Liver (tissue), 9 donors: ENCODE results near the gene SNRPA1. TPM values are rescaled to one million over a fixed set of nuclear protein-coding genes. Genes with fewer than 3 reads are reported as not detected.
A peak's percentile ranks its signal among the peaks of the same experiment; 100 is the strongest.
"Not testable (repeated sequence)": the region's sequence is repeated elsewhere in the genome, so short reads cannot be mapped to it uniquely, and the experiment has no call there.

Experiments
- DNase-seq: peaks from one replicate; pipeline ENCODE4 v3.0.0-alpha.2; 2017; ENCODE audit warnings: low spot score
- H3K27ac ChIP-seq, 2 donors: one replicate each; pipeline ENCODE4 v1.7.0; 2013; ENCODE audit warnings: inconsistent platforms in 2 of 2, low read length in 2 of 2, control low read depth in 1 of 2, low read depth in 1 of 2, mild to moderate bottlenecking in 1 of 2
- H3K27me3 ChIP-seq, 4 donors: one replicate each; pipeline versions ENCODE4 v1.6.1 to v1.7.0; 2013; ENCODE audit warnings: low read length in 3 of 4, inconsistent platforms in 1 of 4, mild to moderate bottlenecking in 1 of 4, moderate library complexity in 1 of 4; ENCODE audit not compliant: control insufficient read depth in 4 of 4, insufficient read depth in 4 of 4
- H3K36me3 ChIP-seq, 4 donors: one replicate each; pipeline versions ENCODE4 v1.6.1 to v1.7.0; 2013; ENCODE audit warnings: low read length in 3 of 4, mild to moderate bottlenecking in 3 of 4, low read depth in 1 of 4, moderate library complexity in 1 of 4; ENCODE audit not compliant: control insufficient read depth in 4 of 4, insufficient read depth in 3 of 4
- H3K4me1 ChIP-seq, 4 donors: one replicate each; pipeline versions ENCODE4 v1.6.1 to v1.7.0; 2013; ENCODE audit warnings: low read length in 3 of 4, mild to moderate bottlenecking in 3 of 4, moderate library complexity in 1 of 4; ENCODE audit not compliant: control insufficient read depth in 4 of 4, insufficient read depth in 4 of 4
- H3K4me3 ChIP-seq, 3 donors: one replicate each; pipeline versions ENCODE4 v1.6.1 to v1.7.0; 2013; ENCODE audit warnings: low read length in 3 of 3, control low read depth in 1 of 3, low read depth in 1 of 3, mild to moderate bottlenecking in 1 of 3
- H3K9ac ChIP-seq, 2 donors: one replicate each; pipeline ENCODE4 v1.7.0; 2013; ENCODE audit warnings: low read length in 2 of 2, mild to moderate bottlenecking in 2 of 2, moderate library complexity in 2 of 2, control low read depth in 1 of 2, low read depth in 1 of 2
- H3K9me3 ChIP-seq, 4 donors: one replicate each; pipeline versions ENCODE4 v1.6.1 to v1.7.0; 2013; ENCODE audit warnings: low read length in 3 of 4; ENCODE audit not compliant: control insufficient read depth in 4 of 4
- EGR1 ChIP-seq, 2 donors: IDR thresholded peaks; 2 replicates each; pipeline ENCODE4 v1.6.1; 2016 to 2018; ENCODE audit warnings: antibody characterized with exemption in 2 of 2, low read depth in 2 of 2
- FOXA1 ChIP-seq: IDR thresholded peaks from 2 replicates; pipeline ENCODE4 v1.6.1; 2016; ENCODE audit warnings: antibody characterized with exemption
- FOXA2 ChIP-seq: IDR thresholded peaks from 2 replicates; pipeline ENCODE4 v1.6.1; 2016; ENCODE audit warnings: antibody characterized with exemption
- JUND ChIP-seq, 2 donors: IDR thresholded peaks; 2 replicates each; pipeline ENCODE4 v1.6.1; 2016; ENCODE audit warnings: antibody characterized with exemption in 2 of 2
- NR2F2 ChIP-seq: IDR thresholded peaks from 2 replicates; pipeline ENCODE4 v1.6.1; 2016; ENCODE audit warnings: antibody characterized with exemption
- RAD21 ChIP-seq, 2 donors: IDR thresholded peaks; 2 replicates each; pipeline ENCODE4 v1.6.1; 2016; ENCODE audit warnings: antibody characterized with exemption in 2 of 2, mild to moderate bottlenecking in 2 of 2
- RXRA ChIP-seq, 2 donors: IDR thresholded peaks; 2 replicates each; pipeline ENCODE4 v1.6.1; 2017 to 2018; ENCODE audit warnings: antibody characterized with exemption in 2 of 2, mild to moderate bottlenecking in 1 of 2
- SP1 ChIP-seq: IDR thresholded peaks from 2 replicates; pipeline ENCODE4 v1.6.1; 2018; ENCODE audit warnings: antibody characterized with exemption, mild to moderate bottlenecking
- TAF1 ChIP-seq: conservative IDR thresholded peaks from 2 replicates; pipeline ENCODE4 v1.6.1; 2016; ENCODE audit warnings: antibody characterized with exemption, mild to moderate bottlenecking
- YY1 ChIP-seq: IDR thresholded peaks from 2 replicates; pipeline ENCODE4 v1.6.1; 2016; ENCODE audit warnings: antibody characterized with exemption, mild to moderate bottlenecking
- WGBS: extraction: QIAGEN DNeasy Blood & Tissue Kit; methylation state at CpG from one replicate; pipeline ENCODE4 v1.1.7; 2013; 5-methylcytosine and 5-hydroxymethylcytosine counted together
- polyA plus RNA-seq, 2 donors: library from polyadenylated mRNA; stranded (reverse) in 1 of 2; unstranded in 1 of 2; fragments of 200-250 nt in 1 of 2; fragments of >200 nt in 1 of 2; fragmentation: Nextera tagmentation in 1 of 2; extraction: Ambion mirVana in 1 of 2; gene quantifications; one replicate each; pipeline versions ENCODE4 v1.2.1 to v1.2.3, GENCODE V29; 2013 to 2015
- total RNA-seq, 2 donors: library from RNA; depleted of rRNA; stranded (reverse); fragments of >200 nt; gene quantifications; one replicate each; pipeline ENCODE4 v1.2.3, GENCODE V29; 2014
- TF ChIP-seq, protein P1 (sequence below): IDR thresholded peaks from 2 replicates; pipeline ENCODE4 v1.6.1; 2016; ENCODE audit warnings: antibody characterized with exemption
- TF ChIP-seq, protein P2 (sequence below): IDR thresholded peaks from 2 replicates; pipeline ENCODE4 v1.6.1; 2016; ENCODE audit warnings: antibody characterized with exemption
- TF ChIP-seq, protein P3 (sequence below): IDR thresholded peaks from 2 replicates; pipeline ENCODE4 v1.6.1; 2016; ENCODE audit warnings: antibody characterized with exemption
- TF ChIP-seq, protein P4 (sequence below): fragments of 150-350 bp; IDR thresholded peaks from 2 replicates; pipeline ENCODE4 v1.5.1; 2017; ENCODE audit warnings: improper control_type of control experiment, low read depth, low read length; ENCODE audit not compliant: missing input control
- donor health status: healthy.
- donor health status: healthy.
- donor health status: healthy.
- donor health status: healthy.
- donor health status: healthy.

SNRPA1 gene
- total and polyA plus RNA-seq, 4 donors = 12.7 to 31.7 (median 18.0) TPM

DNA sequence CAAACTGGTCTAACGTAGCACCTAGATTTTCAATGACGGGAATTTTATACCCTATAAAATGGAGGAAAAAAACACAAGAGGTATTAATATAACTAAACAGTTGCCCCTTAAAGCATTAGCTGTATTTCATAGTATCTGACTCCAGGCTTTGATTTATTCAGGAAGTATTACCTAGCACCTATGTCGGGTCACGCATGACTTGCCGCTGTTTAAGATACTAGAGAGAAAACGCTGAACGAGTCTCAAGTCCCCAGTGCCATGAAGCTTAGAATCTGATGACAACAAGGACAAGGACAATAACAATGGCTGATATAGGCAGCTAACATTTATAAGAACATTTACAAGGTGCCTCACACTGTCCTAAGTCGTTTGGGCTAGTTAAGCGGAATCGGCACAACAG lies 1.9 kb downstream of the SNRPA1 start:
- 83% methylated on average over 10 of the region's 10 CpGs for WGBS
- Histone ChIP-seq H3K4me3 (peak overlapping the region in 2 of 3 donors; percentile 21 to 41), H3K36me3 (no peaks in the 10 kb centered on the region), H3K9ac (no peak overlapping the region), H3K9me3 (no peaks in the 10 kb centered on the region), H3K27ac (no peak overlapping the region), H3K4me1 (peaks cover 0 to 38% (median 18%) of the 10 kb centered on the region in 4 donors), H3K27me3 (no peaks in the 10 kb centered on the region)
- TF ChIP-seq, protein P1, sequence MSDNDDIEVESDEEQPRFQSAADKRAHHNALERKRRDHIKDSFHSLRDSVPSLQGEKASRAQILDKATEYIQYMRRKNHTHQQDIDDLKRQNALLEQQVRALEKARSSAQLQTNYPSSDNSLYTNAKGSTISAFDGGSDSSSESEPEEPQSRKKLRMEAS = no peak
- TF ChIP-seq RAD21 (IDR thresholded peaks at IDR 0.05) = no peak
- no peak for TF ChIP-seq FOXA1
- TF ChIP-seq TAF1 = no peak
- no peak for TF ChIP-seq NR2F2
- TF ChIP-seq SP1 = no peak
- no peak for TF ChIP-seq JUND (IDR thresholded peaks at IDR 0.05)
- TF ChIP-seq RXRA (IDR thresholded peaks at IDR 0.05) = no peak
- no peak for TF ChIP-seq EGR1 (IDR thresholded peaks at IDR 0.05; ENCODE audit: low read depth in 2 of 2)
- TF ChIP-seq, protein P2, sequence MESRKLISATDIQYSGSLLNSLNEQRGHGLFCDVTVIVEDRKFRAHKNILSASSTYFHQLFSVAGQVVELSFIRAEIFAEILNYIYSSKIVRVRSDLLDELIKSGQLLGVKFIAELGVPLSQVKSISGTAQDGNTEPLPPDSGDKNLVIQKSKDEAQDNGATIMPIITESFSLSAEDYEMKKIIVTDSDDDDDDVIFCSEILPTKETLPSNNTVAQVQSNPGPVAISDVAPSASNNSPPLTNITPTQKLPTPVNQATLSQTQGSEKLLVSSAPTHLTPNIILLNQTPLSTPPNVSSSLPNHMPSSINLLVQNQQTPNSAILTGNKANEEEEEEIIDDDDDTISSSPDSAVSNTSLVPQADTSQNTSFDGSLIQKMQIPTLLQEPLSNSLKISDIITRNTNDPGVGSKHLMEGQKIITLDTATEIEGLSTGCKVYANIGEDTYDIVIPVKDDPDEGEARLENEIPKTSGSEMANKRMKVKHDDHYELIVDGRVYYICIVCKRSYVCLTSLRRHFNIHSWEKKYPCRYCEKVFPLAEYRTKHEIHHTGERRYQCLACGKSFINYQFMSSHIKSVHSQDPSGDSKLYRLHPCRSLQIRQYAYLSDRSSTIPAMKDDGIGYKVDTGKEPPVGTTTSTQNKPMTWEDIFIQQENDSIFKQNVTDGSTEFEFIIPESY = no peak
- DNase-seq = no peak

DNA sequence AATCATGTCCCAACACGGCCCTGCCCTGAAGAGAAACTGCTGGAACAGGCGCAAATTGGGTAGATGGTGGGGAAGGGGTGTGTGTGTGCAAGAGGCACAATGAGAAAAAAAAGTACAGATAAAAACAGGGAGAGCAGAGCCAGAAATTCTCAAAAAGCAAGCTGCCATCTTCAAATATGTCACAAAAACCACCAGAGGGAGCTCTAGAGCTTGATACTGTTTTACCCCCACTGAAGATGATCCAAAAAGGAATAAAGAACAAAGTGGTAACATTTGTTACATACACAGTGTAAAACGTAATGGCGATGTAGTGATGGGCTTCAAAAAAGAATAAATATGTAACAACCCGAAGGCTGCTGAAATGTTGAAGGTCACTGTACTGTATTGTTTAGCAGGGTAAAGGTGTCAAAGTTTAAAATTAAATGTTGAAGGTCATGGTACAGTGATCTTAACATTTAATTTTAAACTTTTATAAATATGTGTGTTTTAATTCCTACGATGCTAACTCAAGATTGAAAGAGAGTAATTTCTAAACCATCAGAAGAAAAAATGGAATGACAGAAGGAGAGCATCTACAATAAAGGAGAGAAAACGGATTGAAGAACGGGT lies 6.0 kb downstream of the SNRPA1 start:
- WGBS = 56% methylated on average over 8 of the region's 8 CpGs
- DNase-seq = no peak

DNA sequence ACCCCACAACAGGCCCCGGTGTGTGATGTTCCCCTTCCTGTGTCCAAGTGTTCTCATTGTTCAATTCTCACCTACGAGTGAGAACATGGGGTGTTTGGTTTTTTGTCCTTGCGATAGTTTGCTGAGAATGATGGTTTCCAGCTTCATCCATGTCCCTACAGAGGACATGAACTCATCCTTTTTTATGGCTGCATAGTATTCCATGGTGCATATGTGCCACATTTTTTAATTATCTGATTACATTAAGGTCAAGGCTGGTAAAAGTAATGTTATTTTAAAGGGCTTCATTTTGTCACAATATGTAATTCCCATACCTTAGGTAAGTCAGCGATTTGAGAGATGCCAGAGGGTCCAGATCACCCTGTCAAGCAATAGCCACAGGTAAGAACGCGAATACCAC lies 7.7 kb downstream of the SNRPA1 start:
- DNase-seq, H3K4me3 ChIP-seq, H3K9me3 ChIP-seq, H3K9ac ChIP-seq, H3K27me3 ChIP-seq, H3K27ac ChIP-seq: not testable (repeated sequence)
- WGBS = 94% methylated on average over 6 of the region's 6 CpGs
- Histone ChIP-seq H3K4me1 (peaks cover 0 to 20% (median 9%) of the 10 kb centered on the region in 4 donors), H3K36me3 (peaks cover 7 to 28% (median 20%) of the 10 kb centered on the region in 4 donors)

More for the DNA sequence above, 6.0 kb downstream of the SNRPA1 start:
- TF ChIP-seq, protein P3, sequence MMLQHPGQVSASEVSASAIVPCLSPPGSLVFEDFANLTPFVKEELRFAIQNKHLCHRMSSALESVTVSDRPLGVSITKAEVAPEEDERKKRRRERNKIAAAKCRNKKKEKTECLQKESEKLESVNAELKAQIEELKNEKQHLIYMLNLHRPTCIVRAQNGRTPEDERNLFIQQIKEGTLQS = no peak
- TF ChIP-seq TAF1 (no peak), FOXA1 (no peak), FOXA2 (no peak), NR2F2 (no peak), SP1 (no peak), JUND (IDR thresholded peaks at IDR 0.05) (no peak), RAD21 (IDR thresholded peaks at IDR 0.05) (peak; percentile 73 to 79), YY1 (peak; percentile 13)
- TF ChIP-seq, protein P4, sequence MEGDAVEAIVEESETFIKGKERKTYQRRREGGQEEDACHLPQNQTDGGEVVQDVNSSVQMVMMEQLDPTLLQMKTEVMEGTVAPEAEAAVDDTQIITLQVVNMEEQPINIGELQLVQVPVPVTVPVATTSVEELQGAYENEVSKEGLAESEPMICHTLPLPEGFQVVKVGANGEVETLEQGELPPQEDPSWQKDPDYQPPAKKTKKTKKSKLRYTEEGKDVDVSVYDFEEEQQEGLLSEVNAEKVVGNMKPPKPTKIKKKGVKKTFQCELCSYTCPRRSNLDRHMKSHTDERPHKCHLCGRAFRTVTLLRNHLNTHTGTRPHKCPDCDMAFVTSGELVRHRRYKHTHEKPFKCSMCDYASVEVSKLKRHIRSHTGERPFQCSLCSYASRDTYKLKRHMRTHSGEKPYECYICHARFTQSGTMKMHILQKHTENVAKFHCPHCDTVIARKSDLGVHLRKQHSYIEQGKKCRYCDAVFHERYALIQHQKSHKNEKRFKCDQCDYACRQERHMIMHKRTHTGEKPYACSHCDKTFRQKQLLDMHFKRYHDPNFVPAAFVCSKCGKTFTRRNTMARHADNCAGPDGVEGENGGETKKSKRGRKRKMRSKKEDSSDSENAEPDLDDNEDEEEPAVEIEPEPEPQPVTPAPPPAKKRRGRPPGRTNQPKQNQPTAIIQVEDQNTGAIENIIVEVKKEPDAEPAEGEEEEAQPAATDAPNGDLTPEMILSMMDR = peak; percentile 62
- TF ChIP-seq, protein P2 = no peak
- Histone ChIP-seq H3K4me3 (no peak overlapping the region), H3K4me1 (peaks cover 0 to 24% (median 17%) of the 10 kb centered on the region in 4 donors), H3K9me3 (no peaks in the 10 kb centered on the region), H3K27me3 (no peaks in the 10 kb centered on the region), H3K36me3 (peaks cover 4 to 19% (median 11%) of the 10 kb centered on the region in 4 donors), H3K9ac (no peak overlapping the region), H3K27ac (no peak overlapping the region)
